HG03439 (cell line): Measurements from ENCODE around the gene CTNNA3.
A peak's percentile ranks its signal among the peaks of the same experiment; 100 is the strongest.

Experiments
- ATAC-seq: cut with Tn5 transposase; IDR thresholded peaks from one replicate; pipeline ENCODE4 v1.9.1; 2021; ENCODE audit warnings: mild to moderate bottlenecking, moderate library complexity; ENCODE audit not compliant: unreplicated experiment

CTNNA3 gene

DNA sequence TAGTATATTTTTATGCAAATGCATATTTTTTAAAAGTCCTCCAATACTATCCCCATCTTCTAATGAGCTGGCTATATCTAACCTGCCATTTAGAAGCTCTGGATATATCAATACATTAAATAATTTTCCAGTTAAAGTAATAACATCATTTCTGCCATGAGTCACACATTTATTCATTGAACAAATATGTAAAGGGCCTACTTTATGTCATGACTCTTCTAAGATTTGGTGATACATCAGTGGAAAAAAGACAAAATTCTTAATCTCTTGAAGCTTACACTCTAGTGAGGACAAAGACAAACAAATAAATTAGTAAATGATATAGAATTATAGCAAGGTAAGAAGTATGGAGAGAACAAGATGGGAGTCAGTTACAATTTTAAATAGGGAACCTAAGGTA is 1487.0 kb downstream of the CTNNA3 start:
- no peak for ATAC-seq

- ATAC-seq = no peak
Observed at GRCh38 chr10:66204838-66205237, 1491.2 kb downstream of the CTNNA3 start.

- no peak for ATAC-seq
Observed at GRCh38 chr10:66202101-66202500, 1493.9 kb downstream of the CTNNA3 start.

GRCh38 chr10:66192162-66192831 is 1503.7 kb downstream of the CTNNA3 start:
- no peak for ATAC-seq

GRCh38 chr10:66190413-66190812 is 1505.6 kb downstream of the CTNNA3 start:
- no peak for ATAC-seq

DNA sequence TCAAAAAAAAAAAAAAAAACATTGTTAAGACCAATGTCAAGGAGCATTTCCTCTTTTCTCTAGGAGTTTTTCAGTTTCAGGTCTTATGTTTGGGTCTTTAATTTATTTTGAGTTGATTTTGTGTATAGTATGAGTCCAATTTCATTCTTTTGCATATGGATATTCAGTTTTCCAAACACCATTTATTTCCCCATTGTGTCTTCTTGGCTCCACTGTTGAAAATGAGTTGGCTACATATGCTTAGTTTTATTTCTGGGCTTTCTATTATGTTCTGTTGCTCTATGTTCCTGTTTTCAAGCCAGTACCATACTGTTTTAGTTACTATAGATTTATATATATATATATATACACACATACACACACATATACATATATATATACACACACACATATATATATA is 1506.7 kb downstream of the CTNNA3 start:
- ATAC-seq = no peak

DNA sequence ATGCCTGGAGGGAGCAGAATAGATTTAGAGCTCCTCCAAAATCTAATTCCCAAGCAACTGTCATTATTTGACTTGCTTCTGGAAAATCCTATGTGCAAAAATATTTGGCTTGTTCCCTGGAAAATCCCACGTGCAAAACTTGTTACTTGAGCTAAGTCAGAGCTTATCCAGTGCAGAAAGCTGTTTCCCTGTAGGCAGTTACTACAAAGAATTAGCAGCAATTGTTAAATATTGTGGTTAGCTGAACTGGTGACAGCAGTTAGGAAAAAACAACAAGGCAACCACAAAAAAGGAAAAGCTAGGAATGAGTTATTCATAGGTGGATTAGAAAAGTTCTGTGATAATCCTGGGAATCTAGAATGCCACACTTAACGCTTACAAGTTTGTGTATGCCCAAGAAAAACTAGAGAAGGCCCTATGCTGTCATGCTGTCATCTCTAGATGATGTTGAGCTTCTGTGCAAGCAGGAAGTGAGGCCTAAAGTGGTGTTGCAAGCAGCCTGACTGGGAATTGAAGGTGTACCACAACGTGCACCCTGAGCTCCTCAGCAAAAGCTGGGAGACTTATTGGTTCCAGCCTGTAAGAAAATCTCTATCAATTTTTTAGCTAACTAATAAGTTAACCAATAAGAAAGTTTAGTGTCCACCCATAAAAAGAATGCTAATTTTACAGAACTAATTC is 1508.8 kb downstream of the CTNNA3 start:
- ATAC-seq = no peak

- no peak for ATAC-seq
Observed at GRCh38 chr10:66183028-66183427, 1513.0 kb downstream of the CTNNA3 start.

GRCh38 chr10:66180581-66181318 is 1515.2 kb downstream of the CTNNA3 start:
- ATAC-seq = peak; percentile 91

DNA sequence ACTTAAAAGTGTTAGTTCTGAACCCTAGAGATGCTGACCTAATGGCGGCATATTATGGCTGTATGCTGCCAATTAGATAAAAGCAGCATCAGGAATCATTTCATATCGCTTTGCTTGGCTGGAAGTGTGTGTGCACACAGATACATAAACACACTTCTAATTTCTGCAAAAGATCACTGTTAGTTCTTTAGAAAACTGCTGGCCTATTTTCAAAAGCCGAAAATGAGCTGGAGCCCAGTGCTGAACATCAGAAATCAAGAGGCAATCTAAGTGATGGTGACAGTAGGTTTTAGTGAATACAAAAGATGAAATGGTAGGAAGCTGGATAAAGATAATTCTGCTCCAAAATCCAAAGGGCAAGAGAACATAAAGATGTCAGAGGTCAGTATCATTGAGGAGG is 1516.0 kb downstream of the CTNNA3 start:
- no peak for ATAC-seq

DNA sequence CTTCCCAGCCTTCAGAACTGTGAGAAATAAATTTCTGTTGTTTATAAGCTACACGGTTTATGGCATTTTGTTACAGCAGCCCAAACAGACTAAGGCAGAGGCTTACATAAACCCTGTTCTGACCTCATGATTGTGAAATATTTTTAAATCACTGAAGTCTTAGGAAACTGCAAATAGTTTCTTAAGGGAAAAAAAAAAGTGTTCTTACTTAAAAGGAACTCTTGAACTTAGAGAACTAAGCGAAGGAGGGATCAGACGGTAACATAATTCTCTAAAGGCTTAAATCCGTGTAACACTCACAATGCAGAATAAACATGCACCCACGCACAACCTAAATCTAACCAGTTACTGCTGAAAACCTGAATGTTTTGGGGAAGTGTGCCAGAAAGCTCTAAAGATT is 1519.2 kb downstream of the CTNNA3 start:
- ATAC-seq = no peak

DNA sequence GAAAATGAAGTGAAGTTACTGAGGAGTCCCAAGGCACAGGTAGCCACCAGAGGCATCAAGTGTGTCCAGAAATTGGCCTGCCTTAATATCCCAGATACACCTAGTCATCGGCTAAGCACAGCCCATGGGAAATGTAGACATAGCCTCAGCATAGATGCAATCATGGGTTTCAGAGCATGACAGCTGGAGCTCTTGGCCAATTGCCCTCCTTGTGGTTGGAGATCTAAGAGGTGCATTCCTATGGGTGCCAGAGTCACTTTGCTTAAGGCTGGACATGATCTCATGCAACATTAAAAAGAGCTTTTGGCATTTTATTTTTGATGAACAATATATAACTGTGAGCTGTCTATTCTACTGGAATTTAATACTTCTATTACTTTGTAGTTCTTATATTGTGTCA is 1528.2 kb downstream of the CTNNA3 start:
- no peak for ATAC-seq

DNA sequence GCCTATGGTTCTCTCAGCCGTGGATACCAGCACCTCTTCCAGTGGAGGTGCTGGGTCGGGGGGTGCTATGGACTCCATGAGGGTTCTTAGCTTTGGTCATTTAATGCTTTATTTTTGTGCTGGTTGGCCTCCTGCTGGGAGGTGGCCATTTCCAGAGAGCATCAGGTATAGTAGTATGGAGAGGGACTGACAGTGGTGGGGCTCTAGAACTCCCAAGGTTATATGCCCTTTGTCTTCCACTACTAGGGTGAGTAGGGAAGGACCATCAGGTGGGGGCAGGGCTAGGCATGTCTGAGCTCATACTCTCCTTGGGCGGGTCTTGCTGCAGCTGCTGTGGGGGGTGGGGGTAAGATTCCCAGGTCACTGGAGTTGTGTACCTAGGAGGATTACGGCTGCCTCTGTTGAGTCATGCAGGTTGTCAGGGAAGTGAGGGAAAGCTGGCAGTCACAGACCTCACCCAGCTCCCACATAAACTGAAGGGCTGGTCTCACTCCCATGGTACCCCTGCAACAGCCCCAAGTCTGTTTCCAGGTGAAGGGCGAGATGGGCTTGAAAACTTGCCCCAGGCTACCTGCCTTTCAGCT is 1533.3 kb downstream of the CTNNA3 start:
- ATAC-seq = no peak

DNA sequence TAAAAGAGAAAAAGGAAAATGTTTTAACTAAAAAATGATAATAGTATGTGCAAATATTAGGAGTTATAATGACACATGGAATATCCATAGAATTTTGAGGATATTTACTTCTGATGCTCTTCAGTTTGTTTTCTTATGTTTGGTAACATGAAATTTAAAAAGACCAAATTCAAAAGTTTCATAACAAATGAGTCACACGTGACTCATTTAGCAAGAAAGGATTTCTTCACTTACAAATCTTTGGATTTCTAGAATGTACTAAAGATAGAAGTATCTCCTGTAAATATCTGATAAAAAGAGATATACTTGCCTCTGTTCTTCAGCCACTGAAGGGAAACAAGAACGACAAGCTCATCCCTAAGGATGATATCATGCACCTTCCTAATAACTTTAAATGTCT is 1544.6 kb downstream of the CTNNA3 start:
- ATAC-seq = no peak

DNA sequence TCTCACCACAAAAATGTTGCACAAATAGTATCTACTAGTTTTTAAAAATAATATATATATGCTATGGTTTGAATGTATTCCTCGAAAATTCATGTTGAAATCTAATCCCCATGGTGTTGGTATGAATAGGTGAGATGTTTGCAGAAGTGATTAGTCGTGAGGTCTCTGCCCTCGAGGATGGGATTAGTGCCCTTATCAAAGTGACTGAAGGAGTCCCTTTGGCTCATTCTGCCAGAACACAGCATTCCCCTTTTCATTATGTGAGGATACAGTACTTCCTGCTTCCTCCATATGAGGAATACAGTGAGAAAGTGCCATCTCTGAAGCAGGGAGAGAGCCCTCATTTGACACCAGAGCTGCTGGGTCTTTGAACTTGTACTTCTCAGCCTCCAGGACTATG is 1547.7 kb downstream of the CTNNA3 start:
- no peak for ATAC-seq

DNA sequence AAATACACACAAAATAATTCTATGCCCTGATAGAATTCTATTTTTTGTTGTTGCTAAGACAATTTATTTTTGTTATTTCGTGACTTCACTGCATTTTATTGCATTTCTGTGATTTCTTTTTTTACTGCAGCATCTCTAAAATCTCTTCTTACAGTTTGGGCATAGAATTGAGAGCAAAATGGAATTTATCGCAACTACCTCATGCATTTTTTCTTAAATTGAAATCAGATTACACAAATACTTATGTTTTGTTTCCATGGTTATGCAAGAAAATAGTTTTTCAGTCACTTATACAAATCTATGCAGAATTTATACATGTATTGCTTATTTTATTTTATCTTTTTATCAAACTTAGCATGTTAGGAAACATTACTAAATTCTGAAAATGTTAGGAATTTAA is 1552.0 kb downstream of the CTNNA3 start:
- no peak for ATAC-seq

- ATAC-seq = no peak
Observed at GRCh38 chr10:66102756-66103155, 1593.2 kb downstream of the CTNNA3 start.

DNA sequence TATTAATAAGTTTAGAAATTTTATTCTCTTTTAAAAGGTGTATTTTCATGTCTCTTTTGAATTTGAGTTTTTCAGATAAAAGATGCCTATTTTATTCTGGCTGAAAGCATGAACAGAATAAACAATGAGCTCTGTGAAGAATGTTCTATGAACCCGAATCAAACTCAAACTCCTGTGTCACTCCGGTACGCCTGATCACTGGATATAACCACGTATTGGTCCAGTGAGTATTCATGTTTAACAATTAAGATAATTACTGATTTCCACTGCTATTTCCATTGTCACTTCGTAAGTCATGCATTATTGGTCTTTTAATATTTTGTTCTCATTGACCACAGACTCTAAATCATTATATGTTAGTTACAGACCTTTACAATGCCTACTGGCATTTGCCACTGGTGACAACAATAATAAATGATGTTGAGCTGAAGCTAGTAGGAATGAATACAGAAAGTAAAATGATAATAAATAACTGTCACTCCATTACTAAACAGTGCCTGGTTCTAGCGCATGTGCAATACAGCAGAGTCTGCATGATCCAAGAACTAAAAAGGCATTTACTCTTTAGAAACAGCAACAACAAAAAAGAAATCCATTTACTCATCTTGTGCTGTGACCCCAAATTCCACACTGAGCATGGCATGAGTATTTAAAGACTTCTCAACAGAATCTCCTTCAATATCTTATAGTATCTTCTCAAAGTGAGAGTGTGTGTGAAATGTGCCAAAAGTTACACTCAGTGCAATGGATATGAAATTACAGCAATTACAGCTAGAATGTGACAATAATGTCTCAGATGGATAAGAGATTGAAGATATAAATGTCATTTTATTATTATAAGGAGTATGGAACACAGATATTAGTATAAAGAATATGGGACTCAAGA is 1597.2 kb downstream of the CTNNA3 start:
- ATAC-seq = no peak

GRCh38 chr10:66095610-66096009 is 1600.4 kb downstream of the CTNNA3 start:
- ATAC-seq = no peak

DNA sequence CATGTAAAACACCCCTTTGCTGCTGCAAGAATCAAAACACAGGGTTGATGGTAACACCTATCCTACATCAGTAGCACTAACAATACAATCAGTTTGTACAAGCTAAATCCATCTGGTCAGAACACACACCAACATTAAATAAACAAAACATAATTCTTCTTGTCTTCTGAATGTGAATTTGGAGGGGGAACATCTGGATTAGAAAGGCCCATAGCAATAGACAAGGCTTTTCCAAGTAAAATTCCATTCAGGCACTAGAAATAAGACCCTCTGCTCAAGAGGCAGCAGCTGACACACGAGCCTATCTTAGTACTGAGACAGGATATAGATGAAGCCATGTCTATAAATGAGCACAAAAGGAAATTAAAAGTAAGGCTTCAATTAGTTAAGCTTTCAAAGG is 1610.1 kb downstream of the CTNNA3 start:
- ATAC-seq = no peak

GRCh38 chr10:66071907-66072306 is 1624.1 kb downstream of the CTNNA3 start:
- no peak for ATAC-seq
